HAP-1 (cell line): ENCODE measurements around the gene PRELID2.

Experiments
- DNase-seq, 2 experiments: peaks; one replicate each; pipeline ENCODE4 v3.0.0-alpha.2; 2016 to 2020; ENCODE audit warnings: low spot score in 2 of 2
- H3K27me3 ChIP-seq: fragments of 250-450 bp; sonication (Bioruptor Pico); 2 replicates; pipeline ENCODE4 v1.5.1; 2020; ENCODE audit warnings: low read depth, mild to moderate bottlenecking, moderate library complexity
- H3K36me3 ChIP-seq: fragments of 250-450 bp; sonication (Bioruptor Pico); replicated peaks from 2 replicates; pipeline ENCODE4 v1.5.1; 2020; ENCODE audit warnings: mild to moderate bottlenecking
- H3K4me1 ChIP-seq: fragments of 250-450 bp; sonication (Bioruptor Pico); 2 replicates; pipeline ENCODE4 v1.5.1; 2020; ENCODE audit warnings: mild to moderate bottlenecking
- H3K4me3 ChIP-seq: fragments of 250-450 bp; sonication (Bioruptor Pico); 2 replicates; pipeline ENCODE4 v1.5.1; 2020; ENCODE audit warnings: mild to moderate bottlenecking, moderate library complexity
- H3K9me3 ChIP-seq: fragments of 250-450 bp; sonication (Bioruptor Pico); 2 replicates; pipeline ENCODE4 v1.5.1; 2020; ENCODE audit warnings: mild to moderate bottlenecking, moderate library complexity
- in situ Hi-C: fragments of 300-500 bp; cut with MboI; formaldehyde crosslinking; loops from 3 replicates; pipeline ENCODE4 v1.14.3; 2020; ENCODE audit warnings: low sequenced_read_pairs, inconsistent platforms, mixed read lengths

The PRELID2 gene

DNA sequence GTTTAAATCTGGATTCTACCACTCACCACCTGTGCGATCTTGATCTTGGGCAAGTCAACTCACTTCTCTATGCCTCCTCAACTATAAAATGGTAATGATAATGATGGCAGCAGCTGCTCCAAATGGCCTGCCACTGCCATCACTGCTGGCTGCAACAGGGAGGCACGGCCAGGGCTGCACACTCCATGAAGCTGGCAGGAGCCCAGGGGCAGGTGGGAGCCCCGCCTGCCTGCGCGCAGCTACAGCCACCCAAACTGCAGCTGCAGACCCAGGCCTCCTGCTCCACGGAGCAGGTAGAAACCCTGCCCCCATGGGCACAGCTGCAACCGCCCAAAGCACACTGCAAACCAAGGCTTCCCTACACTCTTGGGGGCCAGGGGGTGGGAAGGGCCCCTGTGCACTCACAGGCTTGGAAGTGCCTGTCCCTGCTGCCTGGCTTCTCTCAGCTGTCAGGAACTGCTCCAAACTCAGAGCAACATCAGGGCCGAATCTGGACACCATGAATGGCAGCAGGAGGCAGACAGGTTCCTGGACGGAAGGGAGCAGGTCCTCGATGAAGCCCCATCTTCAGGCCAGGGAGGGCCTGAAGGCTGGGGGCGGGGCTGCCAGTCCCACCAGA lies 57.6 kb downstream of the PRELID2 start:
- Histone ChIP-seq H3K9me3 (no peaks in the 10 kb centered on the region), H3K36me3 (no peaks in the 10 kb centered on the region), H3K4me3 (no peak overlapping the region), H3K4me1 (no peaks in the 10 kb centered on the region), H3K27me3 (no peaks in the 10 kb centered on the region)
- no peak for DNase-seq
- in situ Hi-C loops, result no loop called here

DNA sequence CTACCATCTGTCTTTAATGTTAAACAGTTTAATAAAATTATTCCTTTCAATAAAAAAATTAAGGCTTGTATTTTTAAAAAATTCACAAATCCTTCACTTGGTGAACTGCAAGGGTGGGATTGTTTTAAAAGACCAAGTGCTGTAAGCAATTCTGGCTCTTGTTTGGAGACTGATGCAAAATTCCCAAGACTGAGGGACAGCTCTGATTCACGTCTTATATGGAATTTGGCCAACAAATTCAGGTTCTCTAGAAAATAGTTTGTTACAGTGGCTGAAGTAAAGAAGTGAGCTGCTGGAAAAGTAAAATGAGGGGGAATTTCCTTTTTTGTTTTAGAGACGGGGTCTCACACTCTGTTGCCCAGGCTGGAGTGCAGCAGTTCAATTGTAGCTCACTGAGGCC lies 58.3 kb downstream of the PRELID2 start:
- in situ Hi-C loops, result no loop called here
- no peaks in the 10 kb centered on the region for H3K4me1 ChIP-seq
- H3K9me3 ChIP-seq, result no peaks in the 10 kb centered on the region
- no peaks in the 10 kb centered on the region for H3K36me3 ChIP-seq
- no peaks in the 10 kb centered on the region for H3K27me3 ChIP-seq
- DNase-seq, result no peak
- no peak overlapping the region for H3K4me3 ChIP-seq

DNA sequence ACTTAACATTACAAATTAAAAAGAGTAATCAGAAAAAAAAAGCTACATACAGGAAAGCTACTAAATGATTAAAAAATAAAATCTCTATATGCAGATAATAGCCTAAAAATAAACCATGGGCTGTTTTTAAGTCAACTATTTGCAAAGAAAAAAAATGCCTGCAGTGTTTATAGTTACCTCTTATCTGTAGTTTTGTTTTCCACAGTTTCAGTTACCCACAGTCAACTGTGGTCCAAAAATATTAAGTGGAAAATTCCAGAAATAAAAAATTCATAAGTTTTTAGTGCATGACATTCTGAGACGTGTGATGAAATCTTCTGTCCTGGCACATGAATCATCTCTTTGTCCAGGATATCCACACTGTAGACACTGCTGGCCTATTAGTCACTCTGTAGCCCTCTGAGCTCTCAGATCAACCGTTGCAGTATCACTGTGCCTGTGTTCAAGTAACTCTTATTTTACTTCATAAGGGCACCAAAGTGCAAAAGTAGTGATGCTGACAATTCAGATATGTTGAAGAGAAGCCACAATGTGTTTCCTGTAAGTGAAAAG lies 59.2 kb downstream of the PRELID2 start:
- H3K9me3 ChIP-seq, result no peaks in the 10 kb centered on the region
- H3K4me3 ChIP-seq, result no peak overlapping the region
- H3K4me1 ChIP-seq, result no peaks in the 10 kb centered on the region
- in situ Hi-C loops, result no loop called here
- H3K36me3 ChIP-seq, result no peaks in the 10 kb centered on the region
- DNase-seq, result no peak
- H3K27me3 ChIP-seq, result no peaks in the 10 kb centered on the region

DNA sequence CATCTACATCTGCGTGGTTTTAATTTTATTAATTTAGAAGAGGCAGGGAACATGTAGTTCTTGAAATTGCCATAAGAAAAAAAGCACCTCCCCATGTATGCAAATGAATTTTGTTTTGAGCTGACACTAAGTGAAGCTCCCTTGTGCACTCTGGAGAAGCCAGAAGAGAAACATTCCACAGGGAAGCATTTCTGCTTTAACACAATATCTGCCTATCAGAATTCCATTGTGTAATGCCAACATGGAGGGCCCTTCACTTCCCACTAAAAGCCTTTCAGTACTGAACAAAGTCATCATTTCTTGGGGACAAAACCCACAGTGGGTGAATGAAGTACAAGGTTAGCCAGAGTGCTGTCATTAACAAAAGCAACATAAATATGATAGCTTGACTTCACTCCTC lies 59.7 kb downstream of the PRELID2 start:
- Histone ChIP-seq H3K27me3 (no peaks in the 10 kb centered on the region), H3K9me3 (no peaks in the 10 kb centered on the region), H3K36me3 (no peaks in the 10 kb centered on the region), H3K4me1 (no peaks in the 10 kb centered on the region), H3K4me3 (no peak overlapping the region)
- in situ Hi-C loops, result no loop called here
- DNase-seq, result no peak

DNA sequence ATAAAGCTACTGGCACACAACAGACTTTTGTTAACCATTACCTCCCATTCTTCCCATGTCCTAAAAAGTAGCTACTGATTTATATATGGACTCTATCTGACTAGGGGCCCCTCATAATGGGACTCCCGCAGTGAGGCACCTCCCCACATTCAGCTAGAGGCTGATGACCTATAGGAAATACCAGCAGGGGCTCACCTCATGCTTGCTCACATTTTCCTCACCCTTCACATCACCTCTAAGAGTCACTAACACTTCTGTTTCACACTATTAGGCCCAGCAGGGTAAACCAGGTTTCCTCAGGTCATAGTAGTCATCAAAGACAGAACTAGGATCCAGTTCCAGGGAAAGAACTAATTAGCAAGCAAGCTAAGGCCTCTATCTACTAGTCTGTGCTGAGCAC lies 60.7 kb downstream of the PRELID2 start:
- Histone ChIP-seq H3K36me3 (no peaks in the 10 kb centered on the region), H3K4me1 (no peaks in the 10 kb centered on the region), H3K4me3 (no peak overlapping the region), H3K9me3 (no peaks in the 10 kb centered on the region), H3K27me3 (no peaks in the 10 kb centered on the region)
- no peak for DNase-seq
- in situ Hi-C loops, result no loop called here

DNA sequence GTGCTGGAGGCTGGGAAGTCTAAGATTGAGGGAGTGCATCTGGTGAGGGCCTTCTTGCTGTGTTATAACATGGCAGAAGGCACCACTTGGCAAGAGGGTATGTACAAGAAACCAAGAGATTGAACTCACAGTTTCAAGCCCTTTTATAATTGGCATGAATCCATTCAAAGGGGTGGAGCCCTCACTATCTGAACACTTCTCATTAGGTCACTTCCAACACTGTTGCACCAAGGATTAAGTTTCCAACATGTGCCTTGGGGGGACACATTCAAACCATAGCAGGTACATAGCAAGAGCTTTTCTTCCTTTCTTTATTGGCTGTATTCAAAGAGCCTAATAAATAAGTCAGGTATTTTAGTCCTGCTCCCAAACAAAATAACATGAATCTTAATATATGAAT lies 62.7 kb downstream of the PRELID2 start:
- no peaks in the 10 kb centered on the region for H3K27me3 ChIP-seq
- H3K4me1 ChIP-seq, result no peaks in the 10 kb centered on the region
- DNase-seq, result no peak
- in situ Hi-C loops, result no loop called here
- no peak overlapping the region for H3K4me3 ChIP-seq
- H3K9me3 ChIP-seq, result no peaks in the 10 kb centered on the region
- no peaks in the 10 kb centered on the region for H3K36me3 ChIP-seq

DNA sequence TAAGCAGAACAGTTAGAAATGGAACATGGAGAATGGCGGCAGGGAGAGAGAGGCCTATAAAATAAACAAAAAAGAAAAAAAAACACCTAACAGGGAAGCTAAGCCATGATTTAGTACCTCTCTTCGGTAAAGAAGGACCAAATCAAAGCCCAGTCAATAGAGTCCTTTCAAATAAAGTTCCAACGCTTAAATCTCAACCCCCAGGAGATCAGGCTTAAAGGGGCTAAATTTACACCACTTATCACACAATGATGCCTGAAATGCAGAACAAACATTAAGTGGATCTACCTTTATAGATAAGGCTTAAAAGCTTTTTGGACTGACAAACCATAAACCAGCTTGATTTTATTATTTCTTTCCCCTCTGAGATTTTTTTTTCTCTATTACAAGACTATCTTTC lies 66.3 kb downstream of the PRELID2 start:
- in situ Hi-C loops, result no loop called here
- no peak for DNase-seq
- no peak overlapping the region for H3K4me3 ChIP-seq
- no peaks in the 10 kb centered on the region for H3K27me3 ChIP-seq
- no peaks in the 10 kb centered on the region for H3K36me3 ChIP-seq
- H3K4me1 ChIP-seq, result peaks cover 8% of the 10 kb centered on the region
- no peaks in the 10 kb centered on the region for H3K9me3 ChIP-seq

DNA sequence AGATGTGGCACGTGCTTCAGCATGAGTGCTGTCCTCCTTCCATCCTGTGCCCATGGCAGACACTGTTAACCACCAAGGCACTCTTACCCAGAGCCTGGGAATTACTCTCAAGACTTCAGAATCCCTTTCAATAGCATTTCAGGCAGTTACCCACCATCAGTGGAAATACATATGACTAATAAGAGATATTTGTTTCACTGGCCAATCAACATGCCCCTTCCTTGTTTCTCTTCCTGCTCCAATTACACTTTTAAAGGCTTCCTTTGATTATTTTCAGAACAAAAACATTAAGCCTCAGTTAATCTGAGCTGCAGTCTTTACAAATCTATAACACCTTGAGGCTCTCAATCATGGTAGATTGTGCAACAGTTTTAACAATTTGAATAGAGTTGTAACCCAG lies 70.8 kb downstream of the PRELID2 start:
- Histone ChIP-seq H3K36me3 (no peaks in the 10 kb centered on the region), H3K9me3 (no peaks in the 10 kb centered on the region), H3K4me1 (peaks cover 8% of the 10 kb centered on the region), H3K4me3 (no peak overlapping the region), H3K27me3 (no peaks in the 10 kb centered on the region)
- in situ Hi-C loops, result no loop called here
- peak in 1 of 2 experiments; percentile 29 for DNase-seq

DNA sequence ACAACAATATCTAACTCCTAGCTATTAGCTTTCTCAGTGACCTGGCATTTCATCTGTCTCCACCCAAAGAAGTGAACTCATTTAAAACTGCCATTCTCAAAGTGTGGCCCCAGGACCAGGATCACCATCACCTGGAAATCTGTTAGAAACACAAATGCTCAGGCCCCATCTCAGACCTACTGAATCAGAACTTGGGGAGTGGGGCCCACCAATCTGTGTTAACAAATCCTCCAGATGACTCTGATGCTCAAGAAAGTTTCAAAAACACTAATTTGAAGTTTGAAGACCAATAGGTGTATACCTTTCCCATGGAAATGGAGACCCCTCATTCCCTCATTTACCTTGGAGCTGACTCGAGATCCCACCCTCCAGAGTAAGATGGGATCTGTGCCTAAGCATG lies 72.3 kb downstream of the PRELID2 start:
- in situ Hi-C loops, result no loop called here
- Histone ChIP-seq H3K4me1 (peaks cover 8% of the 10 kb centered on the region), H3K27me3 (no peaks in the 10 kb centered on the region), H3K4me3 (no peak overlapping the region), H3K36me3 (no peaks in the 10 kb centered on the region), H3K9me3 (no peaks in the 10 kb centered on the region)
- DNase-seq, result no peak

DNA sequence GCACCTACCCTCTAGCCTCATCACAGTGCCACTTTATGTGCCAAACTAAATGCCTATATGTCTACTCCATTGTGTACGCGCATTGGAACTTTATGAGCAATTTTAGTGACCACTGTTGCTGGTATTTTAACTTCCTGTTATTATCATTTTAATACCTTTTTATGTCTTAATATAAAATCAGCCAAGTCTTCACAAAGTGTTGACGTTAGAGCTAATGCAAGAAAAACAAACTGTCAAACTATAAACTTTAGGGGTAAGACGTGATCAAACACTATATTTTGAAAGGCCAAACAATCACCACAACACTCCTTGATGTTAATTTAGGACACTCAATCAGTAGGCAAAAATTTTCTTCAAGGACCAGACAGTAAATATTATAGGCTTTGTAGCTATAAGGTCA lies 73.9 kb downstream of the PRELID2 start:
- Histone ChIP-seq H3K9me3 (no peaks in the 10 kb centered on the region), H3K4me3 (no peak overlapping the region), H3K36me3 (no peaks in the 10 kb centered on the region), H3K27me3 (no peaks in the 10 kb centered on the region), H3K4me1 (peaks cover 8% of the 10 kb centered on the region)
- in situ Hi-C loops, result no loop called here
- DNase-seq, result no peak

DNA sequence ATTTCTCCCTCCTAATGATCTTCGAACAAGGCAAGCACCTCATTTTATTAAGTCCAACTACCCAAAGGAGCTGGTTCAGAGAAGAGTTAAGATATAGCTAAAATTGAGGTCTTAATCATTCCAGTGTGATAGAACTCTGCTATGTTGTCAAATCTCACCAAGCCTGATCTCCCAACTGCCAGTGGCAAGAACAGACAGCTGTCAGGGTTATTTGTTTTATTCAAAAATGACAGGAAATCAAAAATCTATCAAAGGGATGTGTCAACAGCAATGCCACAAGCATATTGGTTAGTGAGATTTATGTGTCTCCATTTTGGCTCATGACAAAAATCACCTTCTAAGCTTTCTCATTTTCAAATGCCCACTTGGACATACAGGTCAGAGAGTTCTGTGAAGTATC lies 74.5 kb downstream of the PRELID2 start:
- peaks cover 8% of the 10 kb centered on the region for H3K4me1 ChIP-seq
- H3K27me3 ChIP-seq, result no peaks in the 10 kb centered on the region
- in situ Hi-C loops, result no loop called here
- H3K4me3 ChIP-seq, result no peak overlapping the region
- no peaks in the 10 kb centered on the region for H3K9me3 ChIP-seq
- no peaks in the 10 kb centered on the region for H3K36me3 ChIP-seq
- no peak for DNase-seq

DNA sequence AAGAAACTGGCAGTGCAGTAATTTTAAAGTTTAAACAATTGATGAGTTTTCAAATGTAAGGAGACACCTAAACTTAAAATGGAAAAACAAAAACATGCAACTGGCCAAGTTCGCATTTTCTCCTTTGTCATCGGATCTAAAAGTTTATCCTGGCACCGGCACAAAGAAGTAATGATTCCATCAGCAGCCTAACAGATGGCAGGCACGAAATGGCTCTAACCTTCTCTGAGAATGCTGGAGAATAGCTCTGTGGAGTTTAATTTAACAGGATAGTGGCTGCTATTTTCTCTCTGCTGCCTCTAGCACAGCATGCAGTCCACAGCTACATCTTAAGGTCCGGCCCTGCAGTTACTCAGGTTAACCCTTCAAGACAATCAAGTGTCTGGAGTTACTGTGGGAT lies 82.2 kb downstream of the PRELID2 start:
- in situ Hi-C loops, result no loop called here
- Histone ChIP-seq H3K4me3 (no peak overlapping the region), H3K27me3 (no peaks in the 10 kb centered on the region), H3K4me1 (no peaks in the 10 kb centered on the region), H3K9me3 (no peaks in the 10 kb centered on the region), H3K36me3 (no peaks in the 10 kb centered on the region)
- no peak for DNase-seq

DNA sequence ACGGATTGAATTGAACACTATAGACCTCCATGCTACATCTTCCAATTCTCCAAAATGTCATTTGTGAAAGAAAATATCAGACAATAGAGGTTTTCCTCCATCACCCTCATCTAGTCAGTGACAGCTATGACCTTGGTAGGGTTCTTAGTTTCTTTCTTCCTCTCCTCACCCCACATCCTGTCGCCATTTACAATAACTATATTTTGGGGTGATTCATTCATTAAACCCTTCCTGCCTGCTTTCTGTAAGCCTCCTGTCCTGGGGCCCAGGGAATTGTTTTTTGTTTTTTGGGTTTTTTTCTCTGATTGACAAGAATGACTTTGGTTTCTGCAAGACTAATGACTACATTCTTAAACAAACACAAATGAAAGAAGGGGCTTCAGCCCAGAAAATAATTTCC lies 82.6 kb downstream of the PRELID2 start:
- in situ Hi-C loops, result no loop called here
- Histone ChIP-seq H3K4me3 (no peak overlapping the region), H3K4me1 (no peaks in the 10 kb centered on the region), H3K36me3 (no peaks in the 10 kb centered on the region), H3K9me3 (no peaks in the 10 kb centered on the region), H3K27me3 (no peaks in the 10 kb centered on the region)
- DNase-seq, result no peak

DNA sequence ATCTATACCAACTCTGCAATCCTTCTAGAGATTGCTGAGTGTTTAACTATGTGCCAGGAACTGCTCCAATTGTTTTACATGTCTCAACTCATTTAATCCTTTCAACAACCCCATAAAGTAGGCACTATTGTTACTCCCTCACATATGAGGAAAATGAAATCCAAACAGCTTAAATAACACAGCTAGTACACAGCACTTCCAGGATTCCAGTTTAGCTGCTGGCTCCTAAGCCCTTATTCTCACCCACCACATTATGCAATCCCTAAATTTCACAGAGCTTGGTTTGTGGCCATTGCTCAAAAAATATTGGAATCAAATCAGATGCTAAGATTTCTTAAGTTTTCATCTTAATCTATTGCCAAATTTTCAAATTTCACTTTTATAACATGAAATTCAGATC lies 84.9 kb downstream of the PRELID2 start:
- Histone ChIP-seq H3K27me3 (no peaks in the 10 kb centered on the region), H3K4me1 (no peaks in the 10 kb centered on the region), H3K9me3 (no peaks in the 10 kb centered on the region), H3K36me3 (no peaks in the 10 kb centered on the region), H3K4me3 (no peak overlapping the region)
- in situ Hi-C loops, result no loop called here
- no peak for DNase-seq
